Erythroblast (primary cell): ENCODE results near the gene MAP7D2.

Source experiments
- GATA1 ChIP-seq: IDR thresholded peaks from 2 replicates; pipeline ENCODE4 v1.6.1; 2011; ENCODE audit warnings: low read depth, mild to moderate bottlenecking, control low read depth, low read length, moderate library complexity
- POLR2A ChIP-seq: IDR thresholded peaks from 2 replicates; pipeline ENCODE4 v1.6.1; 2011; ENCODE audit warnings: mild to moderate bottlenecking, low read length

DNA sequence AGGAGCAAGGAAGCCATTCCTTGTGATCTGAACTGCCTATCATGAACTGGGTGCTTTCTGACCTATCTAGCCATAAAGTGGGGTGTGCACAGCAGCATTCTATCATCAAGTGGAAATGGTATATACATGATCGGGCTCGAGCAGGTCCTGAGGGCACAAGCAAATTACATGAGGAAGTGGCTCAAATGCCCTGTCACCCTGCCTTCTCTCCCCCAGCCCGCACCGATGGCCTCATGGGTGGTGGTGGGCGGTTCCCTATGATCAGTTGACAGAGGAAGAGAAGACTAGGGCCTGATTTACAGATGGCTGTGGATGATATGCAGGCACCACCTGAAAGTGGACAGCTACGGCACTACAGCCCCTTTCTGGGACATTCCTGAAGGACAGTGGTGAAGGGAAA lies 79.5 kb downstream of the MAP7D2 start:
- TF ChIP-seq POLR2A (no peak), GATA1 (no peak)
